ENCODE data around the gene BICDL2.

Gene BICDL2

GRCh38 chr16:2992383-2993081, 44.2 kb downstream of the BICDL2 start:
- Histone ChIP-seq H3K4me3 (ENCODE audit: low read depth, low read length) (no peak overlapping the region), H3K36me3 (ENCODE audit: control insufficient read depth in 2 of 2, insufficient read depth in 1 of 2, low read length in 2 of 2) (no peaks in the 10 kb centered on the region), H3K9me3 (ENCODE audit: control insufficient read depth, insufficient read depth, low read depth, low read length) (no peaks in the 10 kb centered on the region), H3K27ac (ENCODE audit: extremely low read depth, low read depth, low read length) (no peak overlapping the region), H3K4me1 (ENCODE audit: control insufficient read depth, insufficient read depth, low read length) (no peaks in the 10 kb centered on the region; the same call in 1 of the 2 replicates)
- TF ChIP-seq ZSCAN4 (tag by site-specific recombination; IDR thresholded peaks at IDR 0.05), result no peak
- TF ChIP-seq ZSCAN16 (tag by site-specific recombination; IDR thresholded peaks at IDR 0.05), result no peak
- no peak for TF ChIP-seq BCL11A (tag by site-specific recombination; IDR thresholded peaks at IDR 0.05; ENCODE audit: low read depth)
- TF ChIP-seq ZNF138 (tag by site-specific recombination; IDR thresholded peaks at IDR 0.05; ENCODE audit: borderline replicate concordance), result no peak
- TF ChIP-seq ZNF121 (tag by site-specific recombination; IDR thresholded peaks at IDR 0.05), result no peak
- TF ChIP-seq ZNF433 (tag by site-specific recombination; IDR thresholded peaks at IDR 0.05; ENCODE audit: low read depth), result no peak
- no peak for TF ChIP-seq ZNF747 (tag by site-specific recombination; IDR thresholded peaks at IDR 0.05)
- TF ChIP-seq ZNF423 (tag by site-specific recombination; IDR thresholded peaks at IDR 0.05), result no peak
- TF ChIP-seq ZNF624 (tag by site-specific recombination; IDR thresholded peaks at IDR 0.05), result no peak
- no peak for TF ChIP-seq ZFP37 (tag by site-specific recombination; IDR thresholded peaks at IDR 0.05)
- ChIA-PET CTCF (interaction anchor here (0.9 to 1.6 kb wide), 5 partner anchors 11 to 39 kb away, joined by 3 to 5 read pairs (median 3); no protein-coding TSS in a partner anchor), POLR2A (no interaction called here)

GRCh38 chr16:2991566-2992261, 45.0 kb downstream of the BICDL2 start:
- POLR2A ChIA-PET, result interaction anchor here (1.0 kb wide), 1 partner anchor 115 kb away, joined by 4 read pairs; no protein-coding TSS in a partner anchor
- Histone ChIP-seq H3K27ac (ENCODE audit: extremely low read depth, low read depth, low read length) (no peak overlapping the region), H3K4me1 (ENCODE audit: control insufficient read depth, insufficient read depth, low read length) (no peaks in the 10 kb centered on the region; the same call in 1 of the 2 replicates), H3K9me3 (ENCODE audit: control insufficient read depth, insufficient read depth, low read depth, low read length) (no peaks in the 10 kb centered on the region), H3K36me3 (ENCODE audit: control insufficient read depth in 2 of 2, insufficient read depth in 1 of 2, low read length in 2 of 2) (no peaks in the 10 kb centered on the region), H3K4me3 (ENCODE audit: low read depth, low read length) (no peak overlapping the region)
- CTCF ChIA-PET, result interaction anchor here (0.9 to 1.6 kb wide), 3 partner anchors 12 to 40 kb away, joined by 3 to 4 read pairs (median 3); no protein-coding TSS in a partner anchor
- TF ChIP-seq ZNF114 (tag by site-specific recombination; IDR thresholded peaks at IDR 0.05) (no peak), TCF7L2 (IDR thresholded peaks at IDR 0.05; ENCODE audit: borderline replicate concordance, low read depth, low read length) (no peak), ZNF16 (tag by site-specific recombination; IDR thresholded peaks at IDR 0.05; ENCODE audit: low read depth) (no peak), GLIS2 (tag by site-specific recombination; IDR thresholded peaks at IDR 0.05) (no peak), SP3 (tag by site-specific recombination; IDR thresholded peaks at IDR 0.05) (no peak), ZNF660 (tag by site-specific recombination; IDR thresholded peaks at IDR 0.05) (no peak), ZNF157 (tag by site-specific recombination; IDR thresholded peaks at IDR 0.05) (no peak)

- H3K9me3 ChIP-seq (ENCODE audit: control insufficient read depth, insufficient read depth, low read depth, low read length), result no peaks in the 10 kb centered on the region
- H3K4me1 ChIP-seq (ENCODE audit: control insufficient read depth, insufficient read depth, low read length), result no peaks in the 10 kb centered on the region; the same call in 1 of the 2 replicates
- no peak overlapping the region for H3K4me3 ChIP-seq (ENCODE audit: low read depth, low read length)
- ChIA-PET CTCF (interaction anchor here (1.6 kb wide), 1 partner anchor 38 kb away, joined by 4 read pairs; no protein-coding TSS in a partner anchor), POLR2A (interaction anchor here (1.0 kb wide), 1 partner anchor 116 kb away, joined by 4 read pairs; no protein-coding TSS in a partner anchor)
- H3K27ac ChIP-seq (ENCODE audit: extremely low read depth, low read depth, low read length), result no peak overlapping the region
- no peaks in the 10 kb centered on the region for H3K36me3 ChIP-seq (ENCODE audit: control insufficient read depth in 2 of 2, insufficient read depth in 1 of 2, low read length in 2 of 2)
- TF ChIP-seq ZBTB20 (tag by site-specific recombination; IDR thresholded peaks at IDR 0.05) (no peak), ZNF830 (tag by site-specific recombination; IDR thresholded peaks at IDR 0.05; ENCODE audit: low read depth) (no peak), ZNF549 (tag by site-specific recombination; IDR thresholded peaks at IDR 0.05) (no peak), ZNF24 (tag by site-specific recombination; IDR thresholded peaks at IDR 0.05) (no peak), ZSCAN5A (tag by site-specific recombination; IDR thresholded peaks at IDR 0.05) (no peak), PRDM2 (tag by site-specific recombination; IDR thresholded peaks at IDR 0.05; ENCODE audit: borderline replicate concordance) (no peak)
These were observed 45.9 kb downstream of the BICDL2 start for GRCh38 chr16:2990891-2991290.

Measured in HEK293 (cell line).